ENCODE data around the gene ENTPD2. TPM values are rescaled to one million over a fixed set of nuclear protein-coding genes. Genes with fewer than 3 reads are reported as not detected.

ENTPD2 gene
- total and polyA plus RNA-seq, 10 of the 15 experiments (the other 5 are each of a cell fraction or from before 2014, with no cell fraction given): 0.15 to 1.8 (median 0.65) TPM; not detected in 2

DNA sequence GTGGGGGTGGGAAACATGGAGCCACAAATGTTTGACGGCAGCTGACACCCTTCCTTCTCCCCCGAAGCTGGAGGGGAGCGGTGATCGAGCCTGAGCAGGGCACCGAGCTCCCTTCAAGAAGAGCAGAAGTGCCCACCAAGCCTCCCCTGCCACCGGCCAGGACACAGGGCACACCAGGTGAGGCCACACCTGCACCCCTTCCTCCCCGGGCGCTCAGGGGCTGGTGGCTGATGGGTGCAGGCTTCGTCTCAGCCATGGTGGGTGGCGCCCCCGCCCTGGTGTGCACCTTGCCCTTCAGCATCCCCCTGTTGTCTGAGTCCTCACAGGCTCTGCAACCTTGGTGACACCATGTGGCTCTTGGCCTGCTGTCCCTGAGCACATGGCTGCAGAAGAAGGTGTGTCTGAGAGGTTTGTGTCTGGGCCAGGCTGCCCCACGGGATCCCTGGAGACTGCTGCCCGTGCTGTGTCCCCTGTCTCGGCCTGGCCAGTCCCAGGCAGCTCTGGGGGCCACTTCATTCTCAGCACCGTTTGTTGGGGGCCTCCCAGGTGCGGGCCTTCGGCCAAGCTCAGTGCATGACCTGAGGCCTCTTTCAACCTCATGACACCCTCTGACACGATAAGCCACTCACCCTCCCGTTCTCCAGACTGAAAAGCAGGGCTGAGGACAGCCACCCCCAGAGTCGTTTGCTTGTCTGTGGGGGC lies 44.1 kb upstream of the ENTPD2 start:
- H3K27me3 ChIP-seq (replicated peaks in 1 of 2; ENCODE audit: control insufficient read depth in 2 of 2, insufficient read depth in 2 of 2, low read length in 1 of 2): no peaks in the 10 kb centered on the region
- no peak for DNase-seq (ENCODE audit: low read depth, low spot score)
- BruUV-seq (replicated peaks): no TSS peak
- peaks cover 11% of the 10 kb centered on the region; the same call in 2 of the 3 replicates for H3K9me3 ChIP-seq (replicated peaks; ENCODE audit: control insufficient read depth, insufficient read depth, low read length)
- no peaks in the 10 kb centered on the region for H3K79me2 ChIP-seq (ENCODE audit: control insufficient read depth, insufficient read depth, low read length)
- ChIA-PET POLR2A (interaction anchor here (0.5 to 2.8 kb wide), 2 partner anchors 11 to 28 kb away, joined by 3 to 38 read pairs; partner anchors contain the start of gene MAN1B1), SMC1A (ENCODE audit: uncharacterized antibody, unreplicated experiment) (interaction anchor here (1.1 kb wide), 1 partner anchor 17 kb away, joined by 3 read pairs; no protein-coding TSS in a partner anchor), RAD21 (ENCODE audit: unreplicated experiment) (interaction anchor here (1.0 kb wide), 1 partner anchor 11 kb away, joined by 3 read pairs; the partner anchor contains the start of gene MAN1B1), CTCF (interaction anchor here (0.9 to 1.0 kb wide), 2 partner anchors 30 to 306 kb away, joined by 3 to 4 read pairs; no protein-coding TSS in a partner anchor)
- ATAC-seq: no peak
- no peak overlapping the region for H3K4me2 ChIP-seq (ENCODE audit: control insufficient read depth, insufficient read depth)
- WGBS (ENCODE audit: insufficient coverage, insufficient replicate concordance, low lambda C conversion rate, missing lambda C conversion rate): 83% methylated on average over 16 of the region's 20 CpGs
- no peak overlapping the region for H3K9ac ChIP-seq (ENCODE audit: control insufficient read depth, insufficient read depth, low read length)
- peaks cover 11% of the 10 kb centered on the region for H3K4me1 ChIP-seq (ENCODE audit: control insufficient read depth, insufficient read depth, low read length)
- no peak overlapping the region for H3K27ac ChIP-seq (ENCODE audit: control insufficient read depth, insufficient read depth)
- H4K20me1 ChIP-seq (ENCODE audit: control insufficient read depth, insufficient read depth): no peaks in the 10 kb centered on the region
- in situ Hi-C loops (cut with MboI) (no loop called here), intact Hi-C loops (cut with micrococcal nuclease; ENCODE audit: unreplicated experiment) (no loop called here)
- no peak overlapping the region for H2AFZ ChIP-seq (ENCODE audit: control insufficient read depth, low read depth, low read length)
- no peak overlapping the region for H3K4me3 ChIP-seq
- FAIRE-seq: no peak
- H3K36me3 ChIP-seq (ENCODE audit: control insufficient read depth in 2 of 2, insufficient read depth in 2 of 2, low read length in 1 of 2): peaks cover 25 to 39% of the 10 kb centered on the region in 2 experiments; a peak in 3 of 4 replicates
- no peak for TF ChIP-seq NFIC (IDR thresholded peaks at IDR 0.05; ENCODE audit: low read depth, low read length)
- no peak for TF ChIP-seq SKIL (IDR thresholded peaks at IDR 0.05; ENCODE audit: low read depth, poor library complexity, severe bottlenecking)
- TF ChIP-seq POU2F2 (IDR thresholded peaks at IDR 0.05; ENCODE audit: borderline replicate concordance, low read depth, low read length): no peak
- no peak for TF ChIP-seq SUPT20H (IDR thresholded peaks at IDR 0.05; ENCODE audit: borderline replicate concordance, control insufficient read depth, low read depth, low read length)
- no peak for TF ChIP-seq ZNF207 (IDR thresholded peaks at IDR 0.05; ENCODE audit: borderline replicate concordance)
- no peak for TF ChIP-seq USF1 (IDR thresholded peaks at IDR 0.05; ENCODE audit: borderline replicate concordance, extremely low read length, insufficient read depth, low read depth, low read length)
- no peak for TF ChIP-seq MYB (IDR thresholded peaks at IDR 0.05; ENCODE audit: borderline replicate concordance, low read depth, low read length)
- no peak for TF ChIP-seq BCL3 (IDR thresholded peaks at IDR 0.05; ENCODE audit: borderline replicate concordance, insufficient read depth, low read depth, low read length, poor library complexity, severe bottlenecking)
- no peak for TF ChIP-seq LARP7 (IDR thresholded peaks at IDR 0.05)
- TF ChIP-seq CHD2 (IDR thresholded peaks at IDR 0.05; ENCODE audit: borderline replicate concordance, low read depth, low read length): no peak
- no peak for TF ChIP-seq MXI1 (IDR thresholded peaks at IDR 0.05; ENCODE audit: low read depth, low read length)
- TF ChIP-seq RFX5 (IDR thresholded peaks at IDR 0.05; ENCODE audit: low read depth, low read length): no peak
- no peak for TF ChIP-seq PAX5 (IDR thresholded peaks at IDR 0.05; ENCODE audit: borderline replicate concordance, low read depth, low read length)
- TF ChIP-seq ZSCAN29 (IDR thresholded peaks at IDR 0.05): no peak
- TF ChIP-seq SRF (IDR thresholded peaks at IDR 0.05; ENCODE audit: low read depth in 2 of 2, low read length in 2 of 2): no peak
- TF ChIP-seq SP1 (IDR thresholded peaks at IDR 0.05; ENCODE audit: low read depth, low read length): no peak
- no peak for TF ChIP-seq JUND (IDR thresholded peaks at IDR 0.05; ENCODE audit: low read depth, low read length)
- TF ChIP-seq EGR1 (IDR thresholded peaks at IDR 0.05; ENCODE audit: borderline replicate concordance in 1 of 2, low read depth in 2 of 2, low read length in 2 of 2): no peak
